Motor neuron (in vitro differentiated cells): ENCODE measurements around the gene RGS6. TPM values are rescaled to one million over a fixed set of nuclear protein-coding genes. Genes with fewer than 3 reads are reported as not detected.

Experiments
- ATAC-seq, 8 experiments: fragments of 200-7000 bp; cut with Tn5 transposase; replicated peaks in 6 of 8; 2 replicates each; pipeline ENCODE4 v1.8.0; 2021; ENCODE audit warnings: mild to moderate bottlenecking in 8 of 8, moderate library complexity in 8 of 8
- H3K27ac ChIP-seq, 2 donors: fragments of 250-450 bp; sonication (Bioruptor Pico); 2 replicates each; pipeline ENCODE4 v1.9.0; 2021; ENCODE audit warnings: antibody characterized with exemption in 2 of 2, mild to moderate bottlenecking in 2 of 2, moderate library complexity in 1 of 2
- H3K4me1 ChIP-seq, 2 donors: fragments of 250-450 bp; sonication (Bioruptor Pico); replicated peaks in 1 of 2; 2 replicates each; pipeline ENCODE4 v1.6.1; 2021; ENCODE audit warnings: antibody characterized with exemption in 2 of 2, mild to moderate bottlenecking in 2 of 2, moderate library complexity in 1 of 2
- H3K4me3 ChIP-seq, 5 donors: fragments of 250-450 bp; sonication (Bioruptor Pico); 2 replicates each; pipeline ENCODE4 v1.9.0; 2021; ENCODE audit warnings: antibody characterized with exemption in 5 of 5, mild to moderate bottlenecking in 5 of 5, moderate library complexity in 4 of 5
- WGBS, 10 experiments: fragments of 450-650 bp; shearing (Covaris generic); methylation state at CpG; one replicate each; pipeline ENCODE4 v1.0.0; 2022; 5-methylcytosine and 5-hydroxymethylcytosine counted together
- in situ Hi-C, 9 experiments: fragments of 400-800 bp; cut with MboI; loops; one replicate each; pipeline ENCODE4 v1.15.0; 2021; ENCODE audit warnings: low sequenced_read_pairs in 9 of 9, low pct_unique_long_range_greater_than_20kb in 2 of 9; ENCODE audit not compliant: unreplicated experiment in 9 of 9
- total RNA-seq, 8 experiments: library from RNA; unstranded; fragments of 300-600 nt; gene quantifications; 2 replicates each; pipeline versions ENCODE4 v1.2.3 to v1.2.4, GENCODE V29; 2022

RGS6 gene
- total RNA-seq, 8 experiments from 2014 or later = 0.22 to 15.5 (median 1.3) TPM

DNA sequence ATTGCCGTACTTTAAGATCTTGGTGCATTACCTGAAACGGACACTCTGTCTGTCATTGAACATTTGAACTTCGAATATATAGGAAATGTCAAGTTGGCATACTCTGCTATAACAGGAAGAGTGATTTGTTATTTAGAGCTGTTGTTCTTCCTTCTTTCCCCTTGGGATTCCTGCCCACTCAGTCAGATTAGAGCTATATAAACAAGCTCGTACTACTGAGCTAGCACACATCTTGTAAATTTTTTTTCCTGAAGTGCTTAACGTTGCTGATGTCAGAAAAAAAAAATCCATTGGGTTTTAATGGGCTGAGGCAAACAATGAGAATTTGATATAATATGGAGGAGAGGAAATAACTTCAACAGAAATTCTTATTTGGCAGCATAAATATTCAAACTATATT is 26.8 kb downstream of the RGS6 start:
- ATAC-seq = peak in 1 of 8 experiments; percentile 36

DNA sequence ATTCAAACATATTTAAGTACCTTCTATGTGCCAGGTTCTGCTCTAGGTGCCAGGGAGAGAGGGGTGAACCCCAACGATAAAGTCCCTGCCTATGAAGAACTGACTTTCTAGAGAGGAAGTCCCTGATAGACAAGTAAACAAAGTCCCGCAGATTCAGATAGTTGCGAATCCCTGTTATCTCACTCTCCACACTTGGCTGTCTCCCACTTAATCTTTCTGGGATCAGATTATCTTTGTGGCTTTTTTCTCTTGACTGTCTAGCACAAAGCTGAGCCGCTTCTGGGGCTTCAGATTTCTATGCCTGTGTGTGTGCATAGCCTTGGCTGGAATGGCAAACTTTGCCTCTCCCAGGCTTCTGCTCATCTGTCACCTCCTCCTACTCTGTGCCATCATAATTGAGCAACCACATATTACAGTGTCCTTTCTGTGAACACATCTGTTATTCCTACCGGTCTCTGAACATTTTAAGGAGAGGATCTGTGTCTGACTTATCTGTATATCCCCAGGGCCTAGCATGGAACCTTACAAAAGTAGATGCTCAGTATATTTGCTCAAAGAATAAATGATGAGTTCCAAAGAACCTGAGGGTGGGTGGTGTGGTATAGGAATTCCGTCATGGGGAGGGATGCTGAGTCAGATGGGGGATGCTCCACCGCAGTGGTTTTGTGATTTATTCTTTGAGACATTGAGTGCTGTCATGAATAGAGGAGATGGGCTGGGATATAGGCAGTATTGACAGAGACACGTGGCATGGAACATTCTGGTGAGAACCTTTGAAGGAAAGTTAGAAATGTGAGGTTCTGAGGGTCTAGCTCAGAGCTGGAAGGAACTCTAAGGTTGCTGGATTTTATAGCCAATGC is 28.5 kb downstream of the RGS6 start:
- H3K4me3 ChIP-seq = no peak overlapping the region
- ATAC-seq = no peak
- WGBS, 10 experiments = 13 to 100% (median 90%) methylated on average over 1 to 7 of the region's 8 CpGs
- in situ Hi-C loops = no loop called here
- no peak overlapping the region for H3K27ac ChIP-seq
- no peaks in the 10 kb centered on the region for H3K4me1 ChIP-seq

More for the DNA sequence above, 26.8 kb downstream of the RGS6 start:
- Histone ChIP-seq H3K4me3 (no peak overlapping the region), H3K4me1 (no peaks in the 10 kb centered on the region), H3K27ac (no peak overlapping the region)
- in situ Hi-C loops = no loop called here
- WGBS, 10 experiments = 0 to 98% (median 66%) methylated on average over 3 to 5 of the region's 5 CpGs; no CpG with 5 or more reads in 1 of the 10 experiments

- Histone ChIP-seq H3K4me1 (no peaks in the 10 kb centered on the region), H3K4me3 (no peak overlapping the region), H3K27ac (no peak overlapping the region)
- in situ Hi-C loops = no loop called here
- 0 to 67% (median 13%) methylated on average over 1 to 4 of the region's 4 CpGs; no CpG with 5 or more reads in 2 of the 10 experiments for WGBS, 10 experiments
- no peak for ATAC-seq
Observed at GRCh38 chr14:71961972-71962371, 29.7 kb downstream of the RGS6 start.

DNA sequence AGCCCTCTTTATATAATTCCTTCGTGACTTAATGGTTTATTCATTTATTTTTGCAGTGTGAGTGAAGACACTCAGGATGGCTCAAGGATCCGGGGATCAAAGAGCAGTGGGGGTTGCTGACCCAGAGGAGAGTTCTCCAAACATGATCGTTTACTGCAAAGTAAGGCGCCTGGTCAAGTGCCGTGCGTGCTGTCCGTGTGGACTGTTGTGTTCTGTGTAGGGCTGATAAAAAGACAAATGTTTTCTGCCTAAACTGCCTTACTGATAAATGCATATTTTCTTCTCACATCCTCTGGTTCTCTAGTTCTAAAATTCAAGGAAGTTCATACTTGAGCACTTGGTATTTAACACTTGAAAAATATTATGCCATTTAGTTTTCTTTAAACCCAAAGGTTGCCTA is 32.5 kb downstream of the RGS6 start:
- in situ Hi-C loops = no loop called here
- 0 to 84% (median 59%) methylated on average over 1 to 7 of the region's 7 CpGs; no CpG with 5 or more reads in 2 of the 10 experiments for WGBS, 10 experiments
- H3K4me3 ChIP-seq = no peak overlapping the region
- no peak overlapping the region for H3K27ac ChIP-seq
- no peak for ATAC-seq
- H3K4me1 ChIP-seq = no peaks in the 10 kb centered on the region

DNA sequence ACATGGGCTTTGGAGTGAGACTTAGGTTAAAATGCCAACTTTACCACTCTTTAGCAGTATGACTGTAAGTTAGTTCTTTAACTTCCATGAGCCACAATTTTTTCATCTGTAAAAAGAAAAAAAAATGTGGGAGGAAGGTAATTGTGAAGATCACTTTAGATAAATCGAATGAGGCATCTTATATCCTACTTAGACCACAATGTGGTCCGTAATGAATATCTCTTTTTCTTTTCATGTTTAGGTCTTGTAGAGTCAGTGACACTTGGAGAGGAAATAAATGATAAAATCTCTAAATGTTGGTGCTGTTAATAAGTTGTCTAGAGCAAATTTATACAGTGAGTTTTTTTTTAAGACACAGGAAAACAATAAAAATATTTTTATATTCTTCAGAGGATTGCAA is 34.3 kb downstream of the RGS6 start:
- no peak for ATAC-seq
- no peak overlapping the region for H3K27ac ChIP-seq
- no peaks in the 10 kb centered on the region for H3K4me1 ChIP-seq
- H3K4me3 ChIP-seq = no peak overlapping the region
- in situ Hi-C loops = no loop called here
- WGBS, 10 experiments = 0 to 91% (median 83%) methylated on average over 1 to 2 of the region's 2 CpGs; no CpG with 5 or more reads in 1 of the 10 experiments

- Histone ChIP-seq H3K4me3 (no peak overlapping the region), H3K4me1 (no peaks in the 10 kb centered on the region), H3K27ac (no peak overlapping the region)
- WGBS, 10 experiments = 0 to 73% (median 14%) methylated on average over 1 of the region's 1 CpG; no CpG with 5 or more reads in 3 of the 10 experiments
- in situ Hi-C loops = no loop called here
- ATAC-seq = no peak
Observed at GRCh38 chr14:71967704-71968103, 35.5 kb downstream of the RGS6 start.

DNA sequence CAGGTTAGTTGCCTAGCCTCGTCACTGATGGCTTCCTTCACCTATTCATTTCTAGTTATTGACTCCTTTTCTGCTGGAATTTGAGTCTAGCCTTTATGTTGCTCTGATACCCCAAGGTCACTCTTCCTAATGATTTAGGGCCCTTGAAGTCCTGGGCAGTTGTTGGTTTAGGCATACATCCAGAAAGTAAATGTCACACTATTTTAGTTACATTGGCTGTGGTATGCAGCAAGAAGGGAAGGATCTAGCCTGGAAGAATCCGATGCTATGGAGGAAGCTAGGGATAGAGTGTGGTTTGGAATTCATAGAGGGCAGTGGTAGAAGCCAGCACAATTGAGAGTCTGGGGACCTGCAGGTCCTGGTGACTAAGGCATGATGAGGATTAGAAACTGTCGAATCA is 38.0 kb downstream of the RGS6 start:
- Histone ChIP-seq H3K27ac (no peak overlapping the region), H3K4me1 (no peaks in the 10 kb centered on the region), H3K4me3 (no peak overlapping the region)
- in situ Hi-C loops = no loop called here
- ATAC-seq = no peak
- WGBS, 10 experiments = 24 to 100% (median 83%) methylated on average over 1 to 2 of the region's 3 CpGs; no CpG with 5 or more reads in 3 of the 10 experiments

DNA sequence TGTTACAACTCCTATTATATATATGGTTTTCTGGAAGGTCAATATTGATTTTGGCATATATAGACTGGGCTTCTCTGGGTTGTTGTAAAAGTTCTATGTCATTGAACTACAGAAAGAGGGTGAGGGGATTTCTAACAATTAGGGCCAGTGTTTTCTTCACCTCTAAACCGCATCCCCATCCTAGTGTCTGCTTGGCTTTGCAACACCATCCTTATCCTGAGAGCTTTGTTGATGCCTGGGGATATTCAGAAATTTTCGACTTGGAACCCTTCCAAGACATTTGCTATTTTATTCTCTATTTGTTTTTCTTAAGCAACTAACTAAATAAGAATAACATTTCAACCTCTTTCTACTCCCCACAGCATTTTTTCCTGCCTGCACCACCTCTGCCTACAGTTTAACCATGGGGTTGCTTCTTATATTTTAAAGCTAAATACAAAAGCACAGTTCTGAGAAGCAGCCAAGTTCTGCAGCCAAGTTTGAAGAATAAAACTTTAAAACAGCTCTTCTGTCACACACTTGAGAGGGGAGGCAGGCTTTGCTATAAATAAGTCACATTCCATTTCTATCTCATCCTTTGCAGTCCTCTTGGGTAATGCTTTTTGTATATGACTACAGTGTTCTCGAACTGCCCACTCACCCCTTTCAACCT is 53.4 kb downstream of the RGS6 start:
- Histone ChIP-seq H3K4me3 (no peak overlapping the region), H3K4me1 (no peaks in the 10 kb centered on the region), H3K27ac (no peak overlapping the region)
- in situ Hi-C loops = no loop called here
- WGBS, 10 experiments = 0 to 82% (median 42%) methylated on average over 1 to 3 of the region's 3 CpGs
- ATAC-seq = peak in 1 of 8 experiments; percentile 53

DNA sequence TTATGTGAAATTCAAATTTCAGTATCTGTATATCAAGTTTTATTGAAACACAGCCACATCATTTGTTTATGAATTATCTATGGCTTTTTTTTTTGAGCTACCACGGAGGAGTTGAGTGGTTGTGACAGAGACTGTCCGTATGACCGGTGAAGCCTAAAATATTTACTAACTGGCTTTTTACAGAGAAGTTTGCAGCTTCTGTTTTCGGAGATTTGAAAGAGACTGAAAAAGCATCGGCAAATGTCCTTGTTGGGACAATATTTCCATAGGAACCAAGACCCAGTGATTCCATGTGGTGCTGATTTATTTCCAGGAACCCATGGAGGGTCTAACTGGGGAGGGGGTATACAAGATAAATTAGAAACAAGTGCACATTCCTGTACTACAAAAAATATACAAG is 56.2 kb downstream of the RGS6 start:
- ATAC-seq = no peak
- in situ Hi-C loops = no loop called here
- Histone ChIP-seq H3K27ac (no peak overlapping the region), H3K4me1 (no peaks in the 10 kb centered on the region), H3K4me3 (no peak overlapping the region)
- 21 to 100% (median 87%) methylated on average over 2 to 5 of the region's 5 CpGs; no CpG with 5 or more reads in 1 of the 10 experiments for WGBS, 10 experiments

DNA sequence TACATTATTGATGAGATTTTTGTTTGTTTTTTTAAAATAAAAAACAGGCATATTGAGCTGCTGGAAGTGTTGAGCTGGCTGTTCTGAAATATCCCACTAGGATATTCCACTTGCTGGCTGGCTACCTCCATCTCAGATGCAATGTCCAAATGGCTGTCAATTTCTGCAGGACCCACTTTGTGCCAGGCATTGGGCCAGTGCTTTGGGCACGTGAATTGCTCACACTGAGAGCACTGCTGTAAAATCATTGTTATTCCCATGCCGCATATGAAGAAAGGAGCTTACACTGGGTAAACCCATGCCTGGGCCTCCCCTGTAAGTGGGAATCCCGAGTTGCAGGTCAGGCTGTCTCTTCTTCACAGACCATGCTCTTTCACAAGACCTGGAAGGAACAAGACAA is 56.7 kb downstream of the RGS6 start:
- WGBS, 10 experiments = 0 to 100% (median 50%) methylated on average over 1 to 3 of the region's 3 CpGs; no CpG with 5 or more reads in 4 of the 10 experiments
- Histone ChIP-seq H3K4me1 (no peaks in the 10 kb centered on the region), H3K27ac (no peak overlapping the region), H3K4me3 (no peak overlapping the region)
- no peak for ATAC-seq
- in situ Hi-C loops = no loop called here

GRCh38 chr14:71994416-71994815 is 62.2 kb downstream of the RGS6 start:
- H3K4me3 ChIP-seq = no peak overlapping the region
- H3K4me1 ChIP-seq = no peaks in the 10 kb centered on the region
- H3K27ac ChIP-seq = no peak overlapping the region
- ATAC-seq = no peak
- in situ Hi-C loops = no loop called here
- WGBS, 10 experiments = 2 to 100% (median 62%) methylated on average over 1 to 5 of the region's 5 CpGs; no CpG with 5 or more reads in 2 of the 10 experiments

- in situ Hi-C loops = no loop called here
- H3K27ac ChIP-seq = no peak overlapping the region
- ATAC-seq = no peak
- H3K4me1 ChIP-seq = no peaks in the 10 kb centered on the region
- H3K4me3 ChIP-seq = no peak overlapping the region
- WGBS, 10 experiments = 58 to 100% (median 88%) methylated on average over 1 to 7 of the region's 9 CpGs
Observed at GRCh38 chr14:71995741-71996140, 63.5 kb downstream of the RGS6 start.

DNA sequence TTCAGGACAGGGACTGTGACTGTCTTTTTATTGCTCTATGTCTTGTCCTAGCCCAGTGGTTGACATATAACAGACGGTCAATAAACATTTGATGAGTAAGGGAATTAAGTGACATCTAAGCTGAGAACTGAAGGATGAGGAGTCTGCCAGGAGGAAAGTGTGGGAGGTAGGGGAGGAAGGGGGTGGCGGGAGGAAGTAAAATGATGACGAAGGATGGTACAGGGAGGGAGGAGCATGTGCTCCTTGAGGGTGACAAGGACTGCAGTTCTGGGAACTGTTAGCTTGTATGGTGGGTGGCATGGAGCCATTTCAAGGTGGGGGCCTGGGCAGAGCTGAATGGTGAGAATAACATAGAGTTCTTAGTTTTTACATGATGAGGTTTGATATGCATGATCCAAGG is 64.4 kb downstream of the RGS6 start:
- H3K4me3 ChIP-seq = no peak overlapping the region
- no peak overlapping the region for H3K27ac ChIP-seq
- H3K4me1 ChIP-seq = peaks cover 0 to 2% of the 10 kb centered on the region in 2 donors
- WGBS, 10 experiments = 0% methylated on average over 1 of the region's 3 CpGs; no CpG with 5 or more reads in 9 of the 10 experiments
- ATAC-seq = no peak
- in situ Hi-C loops = no loop called here
